ENCODE measurements around the gene BOLL.
"Not testable (repeated sequence)": the region's sequence is repeated elsewhere in the genome, so short reads cannot be mapped to it uniquely, and the experiment has no call there.

The BOLL gene, protein sequence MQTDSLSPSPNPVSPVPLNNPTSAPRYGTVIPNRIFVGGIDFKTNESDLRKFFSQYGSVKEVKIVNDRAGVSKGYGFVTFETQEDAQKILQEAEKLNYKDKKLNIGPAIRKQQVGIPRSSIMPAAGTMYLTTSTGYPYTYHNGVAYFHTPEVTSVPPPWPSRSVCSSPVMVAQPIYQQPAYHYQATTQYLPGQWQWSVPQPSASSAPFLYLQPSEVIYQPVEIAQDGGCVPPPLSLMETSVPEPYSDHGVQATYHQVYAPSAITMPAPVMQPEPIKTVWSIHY

DNA sequence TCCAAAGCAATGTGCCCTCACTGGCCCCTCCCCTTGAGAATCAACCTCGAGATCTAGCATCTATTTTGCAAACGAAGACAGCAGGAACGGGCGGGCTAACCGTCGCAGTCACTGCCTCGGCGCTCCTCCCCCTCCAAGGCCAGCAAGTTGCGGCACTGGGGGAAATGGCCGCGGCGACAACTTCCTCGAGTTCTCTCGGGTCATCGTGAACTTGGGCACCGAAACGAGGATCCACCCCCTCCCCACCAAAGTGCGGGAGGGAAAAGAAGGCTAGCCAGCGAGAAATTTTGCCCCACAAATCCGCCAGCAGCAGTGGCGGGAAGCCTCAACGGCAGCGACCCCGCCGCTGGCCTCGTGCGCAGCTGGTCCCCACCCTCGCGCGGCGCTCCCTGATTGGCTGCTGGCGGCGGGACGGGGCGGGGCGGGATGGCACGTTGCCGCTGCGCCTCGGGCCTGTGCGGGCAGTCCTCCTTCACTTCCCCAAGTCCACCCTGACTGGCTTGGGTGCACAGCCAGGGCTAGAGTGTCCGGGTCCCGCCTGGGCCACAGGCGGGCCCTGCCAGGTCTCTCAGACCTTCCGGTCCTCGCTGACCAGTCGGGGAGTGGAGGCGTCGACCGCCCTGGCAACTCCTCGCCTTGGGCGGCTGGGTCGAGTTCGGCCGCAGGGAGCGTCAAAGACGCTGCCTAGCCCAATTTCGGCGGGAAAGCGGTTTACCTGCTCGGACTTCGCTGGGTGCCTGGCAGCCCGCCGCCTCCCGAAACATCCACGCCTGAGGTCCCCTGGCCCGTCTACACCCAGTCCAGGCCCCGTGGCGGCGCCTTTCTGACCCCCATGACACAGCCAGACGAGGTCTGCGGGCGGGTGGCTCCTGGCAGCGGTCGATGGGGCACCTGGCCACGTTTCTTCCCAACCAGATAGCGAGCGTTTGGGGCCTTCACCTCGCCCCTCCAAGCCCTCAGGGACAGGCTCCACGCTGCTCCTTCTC lies at the start of gene BOLL:
Gene BOLL (minus strand): TSS at position 364 of the 986 bp plus-strand sequence. CDS start 3,469 bp downstream, outside the sequence.
- DNase-seq = no peak

DNA sequence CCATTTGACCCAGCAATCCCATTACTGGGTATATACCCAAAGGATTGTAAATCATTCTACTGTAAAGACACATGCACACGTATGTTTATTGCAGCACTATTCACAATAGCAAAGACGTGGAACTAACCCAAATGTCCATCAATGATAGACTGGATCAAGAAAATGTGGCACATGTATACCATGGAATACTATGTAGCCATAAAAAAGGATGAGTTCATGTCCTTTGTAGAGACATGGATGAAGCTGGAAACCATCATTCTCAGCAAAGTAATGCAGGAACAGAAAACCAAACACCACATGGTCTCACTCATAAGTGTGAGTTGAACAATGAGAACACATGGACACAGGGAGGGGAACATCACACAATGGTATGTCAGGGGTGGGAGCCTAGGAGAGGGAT lies 49.7 kb upstream of the BOLL start:
- in situ Hi-C loops (cut with MboI; ENCODE audit: low pct_unique_long_range_greater_than_20kb, low sequenced_read_pairs); DNase-seq: not testable (repeated sequence)

More for the DNA sequence above, at the start of gene BOLL:
- in situ Hi-C loops (cut with MboI; ENCODE audit: low pct_unique_long_range_greater_than_20kb, low sequenced_read_pairs) = no loop called here

DNA sequence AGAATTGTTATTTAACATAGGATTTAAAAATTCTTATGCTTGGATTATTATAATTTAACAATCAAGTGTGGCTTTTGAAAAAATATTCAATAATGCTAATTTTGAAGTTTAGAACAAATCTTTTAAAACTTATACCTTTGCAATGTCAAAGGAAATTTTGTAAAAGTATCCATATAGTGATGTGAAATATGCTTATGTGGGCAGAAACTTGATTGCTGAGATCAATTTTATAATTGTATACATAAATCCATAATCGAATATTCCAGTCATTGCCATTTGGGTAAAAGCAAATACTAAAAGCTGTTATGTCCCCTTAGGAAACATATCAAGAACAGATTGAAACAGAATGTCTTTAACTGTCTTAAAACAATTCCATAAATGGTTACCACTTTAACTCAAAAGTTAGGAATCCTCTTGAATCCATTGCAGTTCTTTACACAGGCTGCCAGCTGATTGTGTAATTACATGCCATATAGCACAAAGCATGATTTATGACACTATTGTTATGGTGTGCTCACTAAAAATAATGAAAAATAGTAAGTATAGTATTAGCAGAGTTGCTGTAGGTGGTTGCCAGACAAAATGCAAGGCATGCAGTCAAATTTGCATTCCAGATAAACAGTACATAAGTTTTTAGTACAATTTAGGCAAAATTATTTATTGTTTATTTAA lies 43.5 kb upstream of the BOLL start:
- DNase-seq = no peak
- in situ Hi-C loops (cut with MboI; ENCODE audit: low pct_unique_long_range_greater_than_20kb, low sequenced_read_pairs) = no loop called here

DNA sequence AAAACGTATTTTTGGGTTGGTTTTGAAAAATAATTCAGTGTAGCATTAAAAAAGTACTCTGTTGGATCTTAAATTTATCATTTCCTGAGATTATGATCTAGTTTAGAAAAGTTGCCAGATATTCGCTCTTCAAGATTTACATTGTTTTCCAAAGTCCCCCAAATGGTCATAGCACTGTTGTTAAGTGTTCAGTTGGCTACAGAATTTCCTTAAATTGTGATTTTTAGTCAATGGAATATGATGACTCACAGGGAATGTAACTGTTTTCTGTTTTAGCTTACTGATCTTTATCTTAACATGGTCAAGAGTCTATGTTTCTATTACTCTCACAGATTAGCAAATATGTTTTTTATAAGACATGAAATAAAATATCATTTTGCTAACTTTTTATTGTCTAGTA lies 42.5 kb upstream of the BOLL start:
- DNase-seq = no peak
- in situ Hi-C loops (cut with MboI; ENCODE audit: low pct_unique_long_range_greater_than_20kb, low sequenced_read_pairs) = no loop called here

DNA sequence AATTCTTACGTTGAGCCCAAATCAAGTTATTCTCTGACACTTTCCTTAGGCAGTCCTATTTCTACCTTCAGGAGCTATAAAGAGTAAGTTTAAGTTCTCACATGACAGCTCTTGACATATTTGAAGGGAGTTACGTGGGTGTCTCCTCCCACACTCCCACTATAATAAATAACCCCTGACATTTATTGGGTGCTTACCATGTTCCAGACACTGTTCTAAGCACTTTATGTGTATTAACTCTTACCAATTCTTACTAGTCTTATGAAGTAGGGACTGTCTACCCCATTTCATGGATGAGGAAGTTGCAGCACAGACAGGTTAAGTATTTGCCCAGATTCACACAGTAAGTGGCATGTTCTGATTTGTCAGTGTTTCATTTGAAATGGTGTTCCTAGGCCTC lies 37.2 kb upstream of the BOLL start:
- DNase-seq = no peak
- in situ Hi-C loops (cut with MboI; ENCODE audit: low pct_unique_long_range_greater_than_20kb, low sequenced_read_pairs) = no loop called here

DNA sequence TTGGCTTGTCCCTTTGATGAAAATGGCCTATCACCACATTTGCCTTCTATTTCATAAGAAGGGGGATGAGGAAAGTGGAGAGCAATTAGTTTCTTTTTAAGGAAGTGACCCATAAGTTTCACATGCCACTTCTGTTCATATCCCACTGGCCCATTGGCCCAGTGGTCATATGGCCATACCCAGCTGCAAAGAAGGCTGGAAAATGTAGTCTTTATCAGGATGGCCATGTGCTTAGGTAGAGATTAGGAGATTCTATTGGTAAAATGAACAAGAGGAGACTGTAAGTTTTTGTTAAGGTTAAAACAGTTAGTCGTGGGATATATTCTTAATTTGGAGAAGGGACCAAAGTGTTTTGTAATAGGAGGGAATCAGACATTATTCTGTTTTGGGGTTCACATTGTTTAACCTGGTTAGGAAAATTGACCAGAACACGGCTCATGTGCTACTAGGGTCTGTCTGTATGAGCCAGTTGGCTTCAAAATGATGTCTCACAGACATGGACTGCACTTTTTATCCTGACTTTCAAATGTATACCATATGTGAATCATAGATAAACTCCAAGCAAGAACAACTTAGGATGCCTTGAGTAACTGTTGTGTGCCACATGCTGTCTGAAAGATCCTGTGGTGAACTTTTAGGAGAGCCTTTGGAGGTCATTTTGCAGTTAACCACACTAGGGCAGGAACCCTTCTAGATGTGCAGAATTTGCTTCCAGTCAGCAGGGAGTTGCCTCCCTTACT lies 36.6 kb upstream of the BOLL start:
- no peak for DNase-seq
- in situ Hi-C loops (cut with MboI; ENCODE audit: low pct_unique_long_range_greater_than_20kb, low sequenced_read_pairs) = no loop called here

DNA sequence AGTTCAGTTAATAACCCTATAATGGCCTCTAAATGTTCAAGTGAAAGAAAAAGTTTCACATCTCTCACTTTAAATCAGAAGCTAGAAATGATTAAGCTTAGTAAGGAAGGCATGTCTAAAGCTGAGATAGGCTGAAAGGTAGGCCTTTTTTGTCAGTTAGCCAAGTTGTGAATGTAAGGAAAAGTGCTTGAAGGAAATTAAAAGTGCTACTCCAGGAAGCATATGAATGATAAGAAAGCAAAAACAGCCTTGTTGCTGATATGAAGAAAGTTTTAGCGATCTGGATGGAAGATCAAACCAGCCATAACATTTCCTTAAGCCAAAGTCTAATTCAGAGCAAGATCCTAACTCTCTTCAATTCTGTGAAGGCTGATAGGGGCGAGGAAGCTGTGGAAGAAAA lies 29.4 kb upstream of the BOLL start:
- no peak for DNase-seq
- in situ Hi-C loops (cut with MboI; ENCODE audit: low pct_unique_long_range_greater_than_20kb, low sequenced_read_pairs) = no loop called here

DNA sequence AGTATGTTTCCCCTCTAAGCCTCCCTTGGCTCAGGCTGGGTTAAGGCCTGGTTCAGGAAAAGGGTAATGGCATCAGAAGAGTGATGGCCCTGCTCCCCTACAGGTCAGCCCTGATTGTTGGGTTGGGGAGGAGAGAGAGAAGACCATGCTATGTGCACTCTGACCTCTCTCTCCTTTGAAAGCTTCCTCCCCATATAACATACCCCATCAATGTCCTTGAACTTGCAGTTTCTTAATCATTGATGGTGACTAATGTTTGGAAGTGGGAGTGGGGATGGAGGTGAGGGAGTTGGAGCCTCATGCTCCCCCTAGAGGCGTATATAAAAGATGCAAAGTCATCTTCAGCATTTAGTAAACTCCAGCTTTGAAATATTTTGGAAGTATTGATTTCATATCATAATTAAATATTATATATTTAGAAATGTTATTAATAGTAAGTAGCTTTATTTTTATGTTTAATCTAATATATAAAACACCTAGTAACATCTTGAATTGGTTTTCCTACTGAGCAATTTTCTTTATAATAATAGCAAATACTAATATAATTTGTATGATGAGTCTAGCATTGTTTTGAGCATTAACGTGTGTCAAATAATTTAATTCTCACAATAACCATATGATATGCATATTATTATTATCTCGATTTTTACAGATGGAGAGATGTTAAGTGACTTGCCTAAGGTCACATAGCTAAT lies 28.1 kb upstream of the BOLL start:
- in situ Hi-C loops (cut with MboI; ENCODE audit: low pct_unique_long_range_greater_than_20kb, low sequenced_read_pairs) = no loop called here
- peak; percentile 41 for DNase-seq

DNA sequence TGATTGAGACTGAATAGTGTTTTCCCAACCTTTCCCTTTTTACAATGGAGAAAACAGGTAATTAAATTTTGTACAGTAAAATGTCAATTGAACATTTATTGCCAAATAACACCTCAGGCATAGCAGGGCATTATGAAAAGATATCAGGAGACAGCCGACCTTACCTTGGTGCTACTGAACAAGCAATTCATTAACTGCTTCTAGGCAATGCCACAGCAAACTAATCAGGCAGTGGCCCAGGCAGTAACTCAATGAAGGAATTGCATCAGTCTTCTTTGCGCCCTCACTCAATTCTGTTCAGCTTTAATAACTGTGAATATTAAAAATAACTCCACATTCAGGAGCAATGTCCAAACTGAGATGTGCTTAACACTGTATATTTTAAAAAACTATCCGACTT lies 25.4 kb upstream of the BOLL start:
- no peak for DNase-seq
- in situ Hi-C loops (cut with MboI; ENCODE audit: low pct_unique_long_range_greater_than_20kb, low sequenced_read_pairs) = no loop called here

DNA sequence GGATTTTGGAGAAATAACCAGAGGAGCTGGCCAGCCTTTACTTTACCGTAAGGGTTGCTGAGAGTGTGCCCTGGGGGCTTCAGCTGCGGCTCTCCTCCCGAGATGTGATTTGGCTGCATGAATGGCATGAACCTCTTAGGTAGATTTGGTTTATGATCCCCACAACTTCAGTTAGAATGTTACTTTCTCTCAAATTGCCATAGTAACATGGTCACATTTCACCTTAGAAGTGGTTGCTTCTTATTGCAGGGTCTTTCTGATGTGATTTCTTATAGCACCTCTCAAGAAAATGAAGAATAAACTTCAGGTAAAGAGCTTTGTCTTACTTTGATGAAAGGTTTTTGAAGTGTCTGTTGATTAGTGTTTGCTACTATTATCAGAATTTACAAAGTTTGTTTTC lies 24.9 kb upstream of the BOLL start:
- in situ Hi-C loops (cut with MboI; ENCODE audit: low pct_unique_long_range_greater_than_20kb, low sequenced_read_pairs) = no loop called here
- DNase-seq = no peak

DNA sequence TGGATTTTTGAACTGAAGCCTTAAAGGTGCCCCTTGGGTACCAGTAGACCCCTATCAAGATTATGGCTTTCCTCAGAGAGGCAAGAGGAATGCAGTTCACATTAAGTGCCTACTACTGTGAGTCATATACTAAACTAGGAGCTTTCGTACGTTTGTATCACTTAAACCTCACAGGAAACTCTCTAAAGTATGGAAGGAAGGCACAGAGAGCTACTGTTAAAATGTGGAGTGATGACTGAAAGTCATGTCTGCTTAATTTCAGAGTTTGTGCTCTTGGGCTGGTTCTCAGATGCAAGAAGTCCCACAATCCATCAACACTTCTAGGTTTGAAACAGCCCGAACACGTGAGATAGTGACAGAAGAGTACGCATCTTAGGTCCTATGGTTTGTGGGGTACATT lies 23.9 kb upstream of the BOLL start:
- in situ Hi-C loops (cut with MboI; ENCODE audit: low pct_unique_long_range_greater_than_20kb, low sequenced_read_pairs) = no loop called here
- DNase-seq = no peak

DNA sequence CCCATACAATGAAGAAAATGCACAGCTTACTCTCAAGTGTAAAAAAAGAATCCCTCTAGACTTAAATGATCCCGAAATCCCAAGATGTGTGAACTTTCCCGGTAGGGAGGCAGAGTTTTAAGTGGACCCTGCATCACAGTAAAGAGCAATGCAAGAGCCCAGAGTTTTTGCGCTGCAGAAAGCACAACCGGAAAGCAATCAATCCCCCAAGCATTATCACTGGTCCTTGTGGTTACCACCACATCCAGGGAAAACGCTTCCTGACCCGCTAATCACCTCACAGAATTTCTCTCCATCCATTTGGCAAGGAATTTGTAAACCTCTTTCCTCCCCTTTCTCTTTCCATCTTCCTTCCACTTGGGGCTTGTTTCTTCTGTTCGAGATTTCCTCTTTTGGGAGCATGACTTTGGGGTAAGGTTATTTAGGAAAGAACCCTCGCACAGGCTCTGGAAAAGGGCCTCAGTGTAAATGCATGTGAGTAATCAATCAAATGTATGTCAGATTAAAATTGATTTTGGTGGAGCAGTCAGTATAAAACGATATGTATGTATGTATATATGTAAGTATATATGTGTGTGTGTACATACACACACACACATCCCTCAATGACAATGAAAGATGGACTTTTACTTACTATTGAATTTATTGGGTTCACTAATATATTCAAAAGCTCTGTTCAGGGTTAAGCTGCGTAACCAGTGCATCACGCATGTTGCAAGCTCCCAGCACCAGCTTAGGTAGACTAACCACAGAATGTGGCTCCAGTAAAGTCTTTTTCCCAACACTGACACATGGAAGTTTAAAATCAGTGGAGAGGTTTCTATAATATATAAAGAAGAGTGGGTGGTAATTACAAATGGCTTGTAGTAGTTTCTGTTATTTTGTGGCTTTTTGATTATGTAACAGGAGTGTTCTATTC lies 20.9 kb upstream of the BOLL start:
- in situ Hi-C loops (cut with MboI; ENCODE audit: low pct_unique_long_range_greater_than_20kb, low sequenced_read_pairs) = no loop called here
- DNase-seq = peak; percentile 8

DNA sequence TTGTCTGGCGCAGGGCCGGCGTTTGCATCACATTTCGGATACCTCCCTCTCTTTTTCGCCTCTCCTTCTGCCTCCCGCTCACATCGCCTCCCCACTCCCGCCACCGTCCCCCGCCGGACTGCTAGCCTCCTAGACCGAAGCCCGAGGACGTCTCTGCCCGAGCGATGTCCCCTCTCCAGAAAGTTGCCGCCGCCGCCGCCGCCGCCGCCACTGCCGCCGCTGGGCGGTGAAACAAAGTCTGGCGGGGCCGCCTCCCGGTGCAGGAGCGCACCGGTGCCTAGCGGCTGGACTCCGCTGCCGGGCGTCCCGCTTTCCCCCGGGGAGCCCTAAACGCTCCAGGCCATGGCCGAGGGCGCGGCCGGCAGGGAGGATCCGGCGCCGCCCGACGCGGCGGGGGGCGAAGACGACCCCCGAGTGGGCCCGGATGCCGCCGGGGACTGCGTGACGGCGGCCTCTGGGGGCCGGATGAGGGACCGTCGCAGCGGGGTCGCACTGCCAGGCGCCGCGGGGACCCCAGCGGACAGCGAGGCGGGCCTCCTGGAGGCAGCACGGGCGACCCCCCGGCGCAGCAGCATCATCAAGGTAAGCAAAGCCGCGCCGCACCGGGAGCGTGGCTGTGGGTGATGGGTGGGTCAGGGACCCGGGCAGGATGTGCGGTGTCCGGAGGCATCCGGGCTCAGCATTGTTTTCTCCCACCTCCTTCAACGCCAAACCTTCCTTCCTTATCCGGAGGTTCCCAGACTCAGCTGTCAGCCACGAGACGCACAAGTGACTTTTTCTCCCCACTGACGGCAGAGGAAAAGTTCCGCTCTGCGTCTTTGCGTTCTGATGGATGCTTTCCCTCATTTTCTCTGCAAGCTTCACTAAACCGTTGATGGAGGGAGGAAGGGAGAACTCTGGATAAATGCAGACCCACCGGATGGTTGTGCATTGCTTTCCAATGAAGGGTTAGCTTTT lies 19.9 kb upstream of the BOLL start:
- in situ Hi-C loops (cut with MboI; ENCODE audit: low pct_unique_long_range_greater_than_20kb, low sequenced_read_pairs) = no loop called here
- DNase-seq = no peak

DNA sequence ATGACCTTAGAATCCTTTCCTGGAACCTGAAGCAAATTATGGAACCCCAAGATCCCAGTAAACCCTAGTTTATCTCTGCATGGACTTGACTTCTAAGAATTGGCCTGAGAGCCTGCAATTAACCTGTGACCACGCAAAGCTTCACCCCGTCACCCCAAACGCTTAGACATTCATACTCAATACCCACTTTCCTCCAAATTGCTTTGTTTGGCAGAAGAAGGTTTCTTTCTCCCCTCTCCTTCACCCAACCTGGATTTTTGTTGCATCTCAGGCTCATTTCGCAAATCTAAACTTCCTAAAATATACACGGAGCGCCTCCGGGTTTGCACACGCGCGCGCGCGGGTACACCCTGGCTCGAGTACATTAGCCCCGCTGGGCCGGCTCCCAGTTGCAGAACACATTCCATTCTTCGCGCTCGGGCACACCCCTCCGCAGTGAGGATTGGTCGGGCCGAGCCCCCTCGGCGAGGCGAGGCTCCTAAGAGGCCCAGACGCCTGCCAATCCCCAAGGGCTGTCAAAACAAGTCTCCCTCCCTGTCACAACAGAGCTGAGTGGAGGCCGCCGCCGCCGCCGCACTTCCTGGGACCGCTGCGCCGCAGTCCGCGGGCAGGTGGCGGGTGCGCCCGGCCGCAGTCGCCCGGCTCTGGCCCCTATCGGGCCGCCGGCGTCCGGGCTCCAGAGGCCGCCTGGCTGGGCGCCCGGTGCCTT lies 19.1 kb upstream of the BOLL start, which contains the start of gene PLCL1:
Gene PLCL1 (plus strand): TSS at position 545 of the 709 bp plus-strand sequence.
- in situ Hi-C loops (cut with MboI; ENCODE audit: low pct_unique_long_range_greater_than_20kb, low sequenced_read_pairs) = no loop called here
- DNase-seq = peak; percentile 85

DNA sequence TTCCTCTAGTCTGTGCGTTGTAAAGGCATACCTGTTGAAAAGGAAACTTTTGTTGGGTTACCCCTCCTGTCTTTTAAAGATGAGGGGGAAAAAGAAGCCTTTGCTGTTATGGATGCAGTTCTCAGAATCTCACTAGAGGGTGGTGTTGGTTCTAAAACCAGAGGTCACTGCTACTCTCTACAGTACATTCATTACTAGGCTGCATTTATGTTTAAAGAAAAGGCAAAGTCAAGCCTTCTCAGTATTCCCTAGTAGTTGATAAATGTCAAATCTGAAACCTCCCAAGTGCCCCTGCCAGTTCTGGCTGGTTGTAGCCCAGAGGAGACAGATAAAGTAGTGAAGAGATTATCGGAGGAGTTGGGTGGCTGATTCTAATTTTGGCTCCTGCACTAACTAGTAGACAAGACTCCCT lies 17.9 kb upstream of the BOLL start:
- in situ Hi-C loops (cut with MboI; ENCODE audit: low pct_unique_long_range_greater_than_20kb, low sequenced_read_pairs) = no loop called here

DNA sequence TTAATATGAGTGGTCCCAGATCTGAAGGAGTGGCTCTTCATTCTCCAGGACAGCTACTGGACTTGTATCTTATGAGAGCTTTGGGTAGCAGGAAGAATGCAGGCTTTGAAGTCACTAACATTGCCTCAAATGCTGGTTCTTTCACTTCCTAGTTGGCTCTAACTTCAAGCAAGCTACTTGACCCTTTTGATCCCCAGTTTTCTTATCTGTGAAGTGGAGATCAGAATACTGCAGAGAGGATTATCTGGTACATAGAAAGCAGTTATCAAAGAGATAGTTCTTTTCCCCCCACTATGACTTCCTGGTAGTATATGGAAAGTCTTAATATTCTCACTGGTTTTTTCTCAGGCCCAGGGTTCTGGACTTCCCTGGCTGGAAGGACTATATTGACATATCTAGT lies 15.9 kb upstream of the BOLL start:
- no peak for DNase-seq
- in situ Hi-C loops (cut with MboI; ENCODE audit: low pct_unique_long_range_greater_than_20kb, low sequenced_read_pairs) = no loop called here

More for the DNA sequence above, 17.9 kb upstream of the BOLL start:
- peak; percentile 70 for DNase-seq
